Calu3 (cell line): ENCODE measurements around the gene AIM2. TPM values are rescaled to one million over a fixed set of nuclear protein-coding genes. Genes with fewer than 3 reads are reported as not detected.
"Not testable (repeated sequence)": the region's sequence is repeated elsewhere in the genome, so short reads cannot be mapped to it uniquely, and the experiment has no call there.

Experiments used
- BruUV-seq: library from RNA; stranded (reverse); fragments of 400-500 nt; replicated peaks from 2 replicates; lab custom pipeline; 2021; lab: Mats Ljungman, UMichigan
- CTCF ChIA-PET: fragments of 300-600 bp; sonication (Branson Sonifier 250); formaldehyde crosslinking; loops from one replicate; lab custom pipeline; 2022; ENCODE audit warnings: antibody characterized with exemption; lab: Charles Lee
- DNase-seq: peaks from one replicate; pipeline ENCODE4 v3.0.0; 2022
- H3K27ac Mint-ChIP-seq: one replicate; pipeline ENCODE4 v1.8.0; 2022; ENCODE audit warnings: mixed read lengths; ENCODE audit not compliant: unreplicated experiment
- H3K27me3 Mint-ChIP-seq: one replicate; pipeline ENCODE4 v1.8.0; 2022; ENCODE audit warnings: mixed read lengths; ENCODE audit not compliant: unreplicated experiment
- H3K36me3 Mint-ChIP-seq: one replicate; pipeline ENCODE4 v1.8.0; 2022; ENCODE audit warnings: mild to moderate bottlenecking, moderate library complexity, mixed read lengths; ENCODE audit not compliant: insufficient read depth, unreplicated experiment
- H3K4me1 Mint-ChIP-seq: one replicate; pipeline ENCODE4 v1.8.0; 2022; ENCODE audit warnings: mild to moderate bottlenecking, low read depth, mixed read lengths; ENCODE audit not compliant: unreplicated experiment
- H3K4me3 Mint-ChIP-seq: one replicate; pipeline ENCODE4 v1.8.0; 2022; ENCODE audit warnings: mild to moderate bottlenecking, low read depth, moderate library complexity, mixed read lengths; ENCODE audit not compliant: unreplicated experiment
- H3K9me3 Mint-ChIP-seq: one replicate; pipeline ENCODE4 v1.8.0; 2022; ENCODE audit warnings: low read depth, mixed read lengths; ENCODE audit not compliant: unreplicated experiment
- intact Hi-C: fragments of 100-400 bp; cut with micrococcal nuclease; formaldehyde crosslinking; loops from one replicate; pipeline ENCODE4 v1.10.0; 2022; ENCODE audit not compliant: unreplicated experiment
- total RNA-seq: library from RNA; stranded (reverse); gene quantifications from 2 replicates; pipeline ENCODE4 v1.2.3, GENCODE V29; 2022
- TF ChIP-seq, protein P1 (sequence below): fragments of 200-600 bp; IDR thresholded peaks from one replicate; pipeline ENCODE4 v1.8.0; 2022; ENCODE audit warnings: antibody characterized with exemption; ENCODE audit not compliant: unreplicated experiment

The AIM2 gene
- total RNA-seq, 1 experiment from 2014 or later: not detected

DNA sequence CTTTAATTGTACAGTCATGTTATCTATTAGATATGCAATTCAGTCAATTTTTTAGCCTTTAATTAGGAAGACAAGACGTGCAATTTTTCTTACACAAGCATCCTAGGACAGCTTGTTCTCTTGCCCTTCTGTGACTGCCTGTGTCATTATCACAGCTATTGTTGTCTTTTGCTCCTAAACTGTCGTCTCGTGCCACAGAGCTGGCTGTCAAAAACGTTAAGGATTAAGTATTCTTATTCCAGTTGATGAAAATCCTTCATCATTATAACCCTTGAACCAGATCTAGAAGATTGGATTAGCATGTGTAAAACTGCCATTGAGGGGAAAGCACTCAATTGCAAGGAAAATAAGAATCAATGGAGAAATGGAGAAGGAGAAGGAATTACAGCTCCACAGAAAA lies 43.8 kb upstream of the AIM2 start:
- H3K27me3 Mint-ChIP-seq: peaks cover 65% of the 10 kb centered on the region
- no peaks in the 10 kb centered on the region for H3K9me3 Mint-ChIP-seq
- no TSS peak for BruUV-seq
- CTCF ChIA-PET: no interaction called here
- H3K27ac Mint-ChIP-seq: no peak overlapping the region
- H3K4me3 Mint-ChIP-seq: no peak overlapping the region
- DNase-seq: no peak
- no peaks in the 10 kb centered on the region for H3K36me3 Mint-ChIP-seq
- H3K4me1 Mint-ChIP-seq: no peaks in the 10 kb centered on the region
- TF ChIP-seq, protein P1, sequence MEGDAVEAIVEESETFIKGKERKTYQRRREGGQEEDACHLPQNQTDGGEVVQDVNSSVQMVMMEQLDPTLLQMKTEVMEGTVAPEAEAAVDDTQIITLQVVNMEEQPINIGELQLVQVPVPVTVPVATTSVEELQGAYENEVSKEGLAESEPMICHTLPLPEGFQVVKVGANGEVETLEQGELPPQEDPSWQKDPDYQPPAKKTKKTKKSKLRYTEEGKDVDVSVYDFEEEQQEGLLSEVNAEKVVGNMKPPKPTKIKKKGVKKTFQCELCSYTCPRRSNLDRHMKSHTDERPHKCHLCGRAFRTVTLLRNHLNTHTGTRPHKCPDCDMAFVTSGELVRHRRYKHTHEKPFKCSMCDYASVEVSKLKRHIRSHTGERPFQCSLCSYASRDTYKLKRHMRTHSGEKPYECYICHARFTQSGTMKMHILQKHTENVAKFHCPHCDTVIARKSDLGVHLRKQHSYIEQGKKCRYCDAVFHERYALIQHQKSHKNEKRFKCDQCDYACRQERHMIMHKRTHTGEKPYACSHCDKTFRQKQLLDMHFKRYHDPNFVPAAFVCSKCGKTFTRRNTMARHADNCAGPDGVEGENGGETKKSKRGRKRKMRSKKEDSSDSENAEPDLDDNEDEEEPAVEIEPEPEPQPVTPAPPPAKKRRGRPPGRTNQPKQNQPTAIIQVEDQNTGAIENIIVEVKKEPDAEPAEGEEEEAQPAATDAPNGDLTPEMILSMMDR: no peak
- intact Hi-C loops: no loop called here

- no peak for DNase-seq
- TF ChIP-seq, protein P1: no peak
- Mint-ChIP-seq H3K4me1 (no peaks in the 10 kb centered on the region), H3K27me3 (peaks cover 7% of the 10 kb centered on the region), H3K36me3 (no peaks in the 10 kb centered on the region), H3K27ac (no peak overlapping the region), H3K4me3 (no peak overlapping the region), H3K9me3 (peaks cover 2% of the 10 kb centered on the region)
- CTCF ChIA-PET: no interaction called here
- intact Hi-C loops: no loop called here
- BruUV-seq: no TSS peak
These were observed 37.2 kb upstream of the AIM2 start for GRCh38 chr1:159113596-159114433.

- H3K27ac Mint-ChIP-seq, intact Hi-C loops, H3K4me3 Mint-ChIP-seq, H3K36me3 Mint-ChIP-seq, H3K9me3 Mint-ChIP-seq, BruUV-seq, DNase-seq, H3K4me1 Mint-ChIP-seq, CTCF ChIA-PET: not testable (repeated sequence)
- peaks cover 68% of the 10 kb centered on the region for H3K27me3 Mint-ChIP-seq
These were observed 26.5 kb upstream of the AIM2 start for GRCh38 chr1:159103021-159103420.

- Mint-ChIP-seq H3K4me3 (no peak overlapping the region), H3K9me3 (no peaks in the 10 kb centered on the region), H3K4me1 (no peaks in the 10 kb centered on the region), H3K36me3 (no peaks in the 10 kb centered on the region), H3K27ac (no peak overlapping the region), H3K27me3 (peaks cover 76% of the 10 kb centered on the region)
- no peak for DNase-seq
- CTCF ChIA-PET: no interaction called here
- intact Hi-C loops: no loop called here
- TF ChIP-seq, protein P1: no peak
- BruUV-seq: no TSS peak
These were observed 24.0 kb upstream of the AIM2 start for GRCh38 chr1:159100589-159100988.

- H3K4me3 Mint-ChIP-seq: no peak overlapping the region
- CTCF ChIA-PET: no interaction called here
- no peak for DNase-seq
These were observed 22.0 kb upstream of the AIM2 start for GRCh38 chr1:159098596-159098995.

More at GRCh38 chr1:159098596-159098995, 22.0 kb upstream of the AIM2 start:
- H3K4me1 Mint-ChIP-seq: no peaks in the 10 kb centered on the region
- H3K36me3 Mint-ChIP-seq: no peaks in the 10 kb centered on the region
- H3K9me3 Mint-ChIP-seq: no peaks in the 10 kb centered on the region
- H3K27me3 Mint-ChIP-seq: peaks cover 70% of the 10 kb centered on the region
- BruUV-seq: no TSS peak
- intact Hi-C loops: no loop called here
- no peak overlapping the region for H3K27ac Mint-ChIP-seq
- TF ChIP-seq, protein P1: no peak
